ENCODE results near the gene RAP1A. TPM values are rescaled to one million over a fixed set of nuclear protein-coding genes. Genes with fewer than 3 reads are reported as not detected.

Gene RAP1A
- total RNA-seq, 1 experiment from 2014 or later: 25.4 TPM

GRCh38 chr1:111654839-111655238, 35.2 kb downstream of the RAP1A start:
- TF ChIP-seq SOX15 (CRISPR knock-in tag; IDR thresholded peaks at IDR 0.05) (no peak), CREB1 (CRISPR knock-in tag; IDR thresholded peaks at IDR 0.05) (no peak)
- DNase-seq (ENCODE audit: low spot score) (no peak), ATAC-seq (no peak)
- no peaks in the 10 kb centered on the region for H3K9me3 Mint-ChIP-seq
- no peaks in the 10 kb centered on the region for H3K27me3 Mint-ChIP-seq (ENCODE audit: low read depth)
- ChIA-PET POLR2A (interaction anchor here (0.6 kb wide), 1 partner anchor 336 kb away, joined by 3 read pairs; no protein-coding TSS in a partner anchor), CTCF (interaction anchor here (0.6 to 1.6 kb wide), 3 partner anchors 15 to 173 kb away, joined by 3 to 10 read pairs (median 6); no protein-coding TSS in a partner anchor)
- no peaks in the 10 kb centered on the region for H3K36me3 Mint-ChIP-seq
- no peak overlapping the region for H3K4me3 Mint-ChIP-seq
- H3K27ac Mint-ChIP-seq: no peak overlapping the region
- peaks cover 18% of the 10 kb centered on the region for H3K4me1 Mint-ChIP-seq

GRCh38 chr1:111656086-111657017, 36.8 kb downstream of the RAP1A start:
- H3K36me3 Mint-ChIP-seq: no peaks in the 10 kb centered on the region
- TF ChIP-seq NR2C2 (CRISPR knock-in tag; IDR thresholded peaks at IDR 0.05) (no peak), E2F4 (CRISPR knock-in tag; IDR thresholded peaks at IDR 0.05; ENCODE audit: borderline replicate concordance, low read depth) (no peak), HMGA2 (CRISPR knock-in tag; IDR thresholded peaks at IDR 0.05) (no peak)
- H3K27me3 Mint-ChIP-seq (ENCODE audit: low read depth): no peaks in the 10 kb centered on the region
- ChIA-PET POLR2A (no interaction called here), CTCF (interaction anchor here (0.6 to 1.6 kb wide), 2 partner anchors 114 to 148 kb away, joined by 3 to 10 read pairs; no protein-coding TSS in a partner anchor)
- DNase-seq (ENCODE audit: low spot score) (no peak), ATAC-seq (no peak)
- no peak overlapping the region for H3K4me3 Mint-ChIP-seq
- H3K27ac Mint-ChIP-seq: peak overlapping the region; percentile 62; the same call in 1 of the 2 replicates
- no peaks in the 10 kb centered on the region for H3K9me3 Mint-ChIP-seq
- peaks cover 18% of the 10 kb centered on the region for H3K4me1 Mint-ChIP-seq

GRCh38 chr1:111658622-111659021, 39.0 kb downstream of the RAP1A start:
- ATAC-seq: no peak
- ChIA-PET CTCF (interaction anchor here (1.3 to 1.7 kb wide), 2 partner anchors 151 to 177 kb away, joined by 3 to 11 read pairs; no protein-coding TSS in a partner anchor), POLR2A (no interaction called here)
- Mint-ChIP-seq H3K4me3 (no peak overlapping the region), H3K4me1 (peaks cover 18% of the 10 kb centered on the region), H3K9me3 (no peaks in the 10 kb centered on the region), H3K36me3 (no peaks in the 10 kb centered on the region), H3K27ac (no peak overlapping the region), H3K27me3 (ENCODE audit: low read depth) (no peaks in the 10 kb centered on the region)
- no peak for TF ChIP-seq EMX1 (CRISPR knock-in tag; IDR thresholded peaks at IDR 0.05)
- no peak for TF ChIP-seq SMAD4 (CRISPR knock-in tag; IDR thresholded peaks at IDR 0.05)
- no peak for TF ChIP-seq JAZF1 (CRISPR knock-in tag; IDR thresholded peaks at IDR 0.05)
- no peak for TF ChIP-seq TEAD4 (CRISPR knock-in tag; IDR thresholded peaks at IDR 0.05)
- no peak for TF ChIP-seq GABPB1 (CRISPR knock-in tag; IDR thresholded peaks at IDR 0.05)
- no peak for TF ChIP-seq ATF6 (CRISPR knock-in tag; IDR thresholded peaks at IDR 0.05)
- TF ChIP-seq ZNF263 (CRISPR knock-in tag; IDR thresholded peaks at IDR 0.05; ENCODE audit: low read depth): no peak
- no peak for TF ChIP-seq CREB1 (CRISPR knock-in tag; IDR thresholded peaks at IDR 0.05)
- no peak for TF ChIP-seq FOXJ3 (CRISPR knock-in tag; IDR thresholded peaks at IDR 0.05; ENCODE audit: borderline replicate concordance)
- no peak for TF ChIP-seq NFE2L1 (CRISPR knock-in tag; IDR thresholded peaks at IDR 0.05)
- TF ChIP-seq MAX (CRISPR knock-in tag; IDR thresholded peaks at IDR 0.05): no peak
- TF ChIP-seq PREB (CRISPR knock-in tag; IDR thresholded peaks at IDR 0.05; ENCODE audit: borderline replicate concordance): no peak
- no peak for TF ChIP-seq ETV6 (CRISPR knock-in tag; IDR thresholded peaks at IDR 0.05)
- TF ChIP-seq ZNF425 (CRISPR knock-in tag; conservative IDR thresholded peaks at IDR 0.05): no peak
- TF ChIP-seq PRRX2 (CRISPR knock-in tag; IDR thresholded peaks at IDR 0.05): no peak
- TF ChIP-seq MXD4 (CRISPR knock-in tag; IDR thresholded peaks at IDR 0.05; ENCODE audit: borderline replicate concordance): no peak
- TF ChIP-seq OVOL2 (CRISPR knock-in tag; IDR thresholded peaks at IDR 0.05; ENCODE audit: borderline replicate concordance): no peak
- DNase-seq (ENCODE audit: low spot score): no peak
